HS-5 (cell line): ENCODE results near the gene ZC3H10.

Source experiments
- DNase-seq: peaks from one replicate; pipeline ENCODE4 v3.0.0-alpha.2; 2012; ENCODE audit warnings: low read depth

Gene ZC3H10

DNA sequence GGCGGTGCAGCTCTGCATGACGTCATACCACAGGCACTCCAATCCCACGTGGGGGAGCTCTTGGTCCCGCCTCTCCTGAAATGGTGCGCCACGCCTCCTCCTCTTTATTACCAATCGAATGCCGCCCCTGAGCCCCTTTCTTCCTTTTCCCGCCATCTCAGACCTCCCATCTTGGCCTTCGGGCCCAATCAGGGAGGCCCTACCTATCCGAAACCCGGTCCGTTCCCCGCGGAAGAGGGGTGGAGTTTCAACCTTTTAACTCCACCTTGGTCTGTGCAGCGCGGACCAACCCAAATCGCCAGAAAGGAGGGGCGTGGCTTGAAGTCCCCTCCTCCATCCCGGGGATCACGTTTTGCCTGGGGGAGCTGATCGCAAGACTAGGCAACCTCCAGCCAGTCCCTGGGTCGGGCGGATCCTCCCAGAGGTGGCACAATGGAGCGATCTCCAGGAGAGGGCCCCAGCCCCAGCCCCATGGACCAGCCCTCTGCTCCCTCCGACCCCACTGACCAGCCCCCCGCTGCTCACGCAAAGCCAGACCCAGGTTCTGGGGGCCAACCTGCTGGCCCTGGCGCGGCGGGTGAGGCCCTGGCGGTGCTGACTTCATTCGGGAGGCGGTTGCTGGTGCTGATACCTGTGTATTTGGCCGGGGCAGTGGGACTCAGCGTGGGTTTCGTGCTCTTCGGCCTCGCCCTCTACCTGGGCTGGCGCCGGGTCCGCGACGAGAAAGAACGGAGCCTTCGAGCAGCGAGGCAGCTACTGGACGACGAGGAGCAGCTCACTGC, 10.0 kb downstream of the ZC3H10 start, which contains the start of gene ESYT1:
Gene ESYT1, plus strand, starts transcription at position 380 of the 782 bp plus-strand sequence. Its CDS starts 53 bp downstream, at position 433.
- DNase-seq = peak; percentile 99

DNA sequence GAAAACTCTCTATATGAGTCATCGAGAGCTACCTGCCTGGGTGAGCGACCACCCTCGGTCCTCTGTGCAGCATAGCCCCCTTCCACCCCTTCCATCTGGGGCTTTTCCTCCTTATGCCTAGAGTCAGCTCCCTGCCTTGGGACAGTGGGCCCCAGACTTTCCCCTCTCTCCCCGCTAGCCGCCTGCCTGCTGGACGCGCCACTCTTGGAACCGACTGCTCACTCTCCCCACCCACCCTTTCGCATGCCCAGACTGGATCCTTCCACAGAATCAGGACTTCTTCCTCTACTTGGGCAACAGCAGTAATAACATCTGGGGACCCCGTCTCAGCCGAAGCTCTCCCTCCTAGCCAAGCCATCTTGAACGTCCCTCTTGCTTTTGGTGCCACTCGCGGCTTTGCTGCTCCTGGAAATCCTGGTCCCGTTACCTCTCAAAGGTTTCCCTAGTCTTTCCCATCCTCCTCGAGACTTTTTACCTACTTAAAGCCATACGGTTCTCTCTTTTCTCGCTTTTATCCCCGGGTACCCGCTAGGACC, 10.7 kb downstream of the ZC3H10 start:
- no peak for DNase-seq

DNA sequence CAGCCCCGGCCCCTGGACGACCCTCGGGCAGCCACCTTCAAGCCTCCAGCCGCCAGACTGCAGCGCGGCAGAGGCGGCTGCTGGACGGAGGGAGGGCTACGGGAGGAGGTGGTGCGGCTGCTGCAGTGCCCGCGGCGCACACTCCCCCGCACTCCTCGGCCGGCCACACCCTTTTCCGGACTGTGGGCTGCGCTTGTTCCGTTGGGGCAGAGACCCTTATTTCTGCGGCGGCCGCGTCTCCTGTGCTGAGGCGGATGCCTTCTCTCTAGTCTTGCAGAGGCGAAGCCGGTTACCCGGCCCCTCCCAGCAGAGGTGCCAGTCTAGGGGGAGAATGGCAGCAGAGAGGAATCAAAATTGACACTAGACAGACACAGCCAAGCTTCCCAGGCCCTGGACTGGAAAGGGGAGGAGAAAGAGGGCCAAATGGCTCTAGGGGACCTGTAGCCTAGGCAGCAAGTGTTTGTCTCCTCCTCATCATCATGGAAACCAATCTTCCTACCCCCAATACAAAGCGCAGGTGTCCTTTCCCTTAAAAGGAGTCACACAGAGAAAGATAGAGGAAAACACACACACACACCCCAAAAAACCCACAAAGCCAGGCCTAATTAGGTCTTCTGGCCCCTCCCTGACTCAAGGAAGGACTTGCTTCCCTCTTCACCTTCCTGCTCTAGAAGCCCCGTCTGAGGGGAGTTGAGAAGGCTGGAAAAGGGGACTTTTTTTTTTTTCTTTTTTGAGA, 11.3 kb downstream of the ZC3H10 start:
- DNase-seq = no peak

DNA sequence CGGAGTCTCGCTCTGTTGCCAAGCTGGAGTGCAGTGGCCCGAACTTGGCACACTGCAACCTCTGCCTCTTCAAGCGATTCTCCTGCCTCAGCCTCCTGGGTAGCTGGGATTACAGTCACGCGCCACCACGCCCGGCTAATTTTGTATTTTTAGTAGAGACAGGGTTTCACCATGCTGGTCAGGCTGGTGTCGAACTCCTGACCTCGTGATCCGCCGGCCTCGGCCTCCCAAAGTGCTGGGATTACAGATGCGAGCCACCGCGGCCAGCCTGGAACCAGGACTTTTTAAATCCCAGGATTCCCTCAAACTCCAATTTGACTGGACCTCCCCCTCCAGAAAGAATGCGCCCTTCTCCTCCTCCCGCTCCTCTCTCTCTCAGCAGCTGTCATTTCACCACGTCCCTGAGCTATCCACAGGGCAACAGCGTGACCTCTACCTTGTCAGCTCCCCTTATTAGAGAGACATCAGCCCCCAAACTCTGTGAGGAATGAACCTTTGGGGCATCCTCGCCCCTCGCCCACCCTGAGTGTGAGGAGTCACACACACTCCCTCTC, 12.0 kb downstream of the ZC3H10 start:
- no peak for DNase-seq

DNA sequence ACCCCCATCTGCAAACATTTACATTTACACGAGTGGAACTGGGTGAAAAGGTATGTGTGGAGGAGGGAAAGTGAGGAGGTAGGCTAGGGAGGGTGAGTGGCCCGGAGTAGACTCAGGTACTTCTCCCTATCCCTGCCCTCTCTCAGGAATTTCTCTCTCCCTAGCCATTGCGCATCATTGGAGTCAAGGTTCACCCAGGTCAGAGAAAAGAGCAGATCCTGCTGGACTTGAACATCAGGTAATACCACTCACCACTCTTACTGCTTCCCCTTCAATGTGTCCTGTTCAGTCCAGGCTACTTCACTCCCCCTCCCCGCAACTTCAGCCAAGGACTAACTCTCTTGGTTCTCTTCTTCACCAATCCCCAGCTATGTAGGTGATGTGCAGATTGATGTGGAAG, 12.8 kb downstream of the ZC3H10 start:
- DNase-seq = no peak

DNA sequence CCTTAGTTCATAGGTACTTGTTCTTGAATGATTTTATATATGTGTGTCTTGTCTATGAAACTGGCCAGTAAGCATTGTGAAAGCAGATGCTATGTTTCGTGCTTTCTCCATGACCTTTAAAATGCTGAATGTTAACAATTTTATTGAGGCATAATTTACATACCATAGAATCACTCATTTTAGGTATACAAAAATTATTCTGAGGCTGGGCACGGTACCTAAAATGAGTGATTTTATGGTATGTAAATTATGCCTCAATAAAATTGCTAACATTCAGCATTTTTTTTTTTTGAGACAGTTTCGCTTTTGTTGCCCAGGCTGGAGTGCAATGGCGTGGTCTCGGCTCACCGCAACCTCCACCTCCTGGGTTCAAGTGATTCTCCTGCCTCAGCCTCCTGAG, 16.8 kb downstream of the ZC3H10 start:
- no peak for DNase-seq

DNA sequence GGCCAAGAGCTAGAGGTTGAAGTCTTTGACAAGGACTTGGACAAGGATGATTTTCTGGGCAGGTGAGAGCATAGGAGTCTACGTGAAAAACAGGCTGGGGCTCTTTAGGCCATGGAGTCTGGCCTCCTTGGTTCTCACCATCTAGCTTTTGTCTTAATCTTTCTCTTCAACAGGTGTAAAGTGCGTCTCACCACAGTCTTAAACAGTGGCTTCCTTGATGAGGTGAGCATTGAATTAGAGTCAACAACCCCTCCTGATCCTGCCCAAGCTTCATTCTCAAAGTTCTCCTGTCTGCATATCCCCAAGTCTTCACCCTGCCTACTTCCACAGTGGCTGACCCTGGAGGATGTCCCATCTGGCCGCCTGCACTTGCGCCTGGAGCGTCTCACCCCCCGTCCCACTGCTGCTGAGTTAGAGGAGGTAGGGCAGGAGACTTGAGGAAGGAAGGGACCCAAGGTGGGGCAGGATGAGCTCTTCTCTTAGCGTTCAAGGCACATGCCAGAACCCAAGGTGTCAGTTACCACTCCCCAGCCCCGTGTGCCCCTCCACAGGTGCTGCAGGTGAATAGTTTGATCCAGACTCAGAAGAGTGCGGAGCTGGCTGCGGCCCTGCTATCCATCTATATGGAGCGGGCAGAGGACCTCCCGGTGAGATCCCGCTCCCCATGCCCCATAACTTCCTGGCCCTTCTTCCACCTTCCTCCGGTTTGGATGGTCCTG, 19.9 kb downstream of the ZC3H10 start:
- DNase-seq = no peak

DNA sequence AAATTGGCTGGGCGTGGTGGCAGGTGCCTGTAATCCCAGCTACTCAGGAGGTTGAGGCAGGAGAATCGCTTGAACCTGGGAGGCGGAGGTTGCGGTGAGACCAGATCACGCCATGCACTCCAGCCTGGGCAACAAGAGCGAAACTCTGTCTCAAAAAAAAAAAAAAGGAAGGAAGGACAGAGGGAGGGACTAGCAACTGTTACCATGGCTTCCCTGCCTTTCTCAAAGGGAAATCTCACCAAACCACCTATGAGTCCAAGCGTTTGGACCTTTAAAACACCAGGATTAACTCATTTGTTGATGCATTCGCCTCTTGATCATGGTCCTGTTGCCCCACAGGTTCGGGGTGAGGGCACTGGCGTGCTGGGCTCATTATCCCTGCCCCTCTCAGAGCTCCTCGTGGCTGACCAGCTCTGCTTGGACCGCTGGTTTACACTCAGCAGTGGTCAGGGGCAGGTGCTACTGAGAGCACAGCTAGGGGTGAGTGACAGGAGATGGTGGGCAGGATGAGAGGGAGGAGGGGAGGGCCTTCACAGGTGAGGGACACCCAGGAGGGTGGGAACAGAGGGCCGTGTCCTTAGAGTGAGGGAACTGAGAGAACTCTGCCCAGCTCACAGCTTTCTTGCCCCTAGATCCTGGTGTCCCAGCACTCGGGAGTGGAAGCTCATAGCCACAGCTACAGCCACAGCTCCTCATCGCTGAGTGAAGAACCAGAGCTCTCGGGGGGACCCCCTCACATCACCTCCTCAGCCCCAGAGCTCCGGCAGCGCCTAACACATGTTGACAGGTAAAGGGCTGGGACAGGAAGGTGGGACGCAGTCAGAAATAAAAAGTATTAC, 24.1 kb downstream of the ZC3H10 start:
- DNase-seq = no peak

DNA sequence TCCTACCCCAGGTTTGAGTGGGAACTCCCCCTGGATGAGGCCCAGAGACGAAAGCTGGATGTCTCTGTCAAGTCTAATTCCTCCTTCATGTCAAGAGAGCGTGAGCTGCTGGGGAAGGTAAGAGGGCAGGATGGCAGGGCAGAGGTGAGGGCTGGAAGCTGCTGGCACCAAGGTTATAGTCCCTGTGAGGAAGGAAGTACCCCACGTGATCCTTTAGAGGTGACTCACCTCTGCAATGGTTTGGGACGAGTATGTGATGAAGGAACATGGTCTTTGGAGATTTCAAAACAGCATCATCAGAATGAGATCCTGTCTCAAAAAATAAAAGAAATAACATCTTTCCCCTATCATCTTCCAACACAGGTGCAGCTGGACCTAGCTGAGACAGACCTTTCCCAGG, 25.2 kb downstream of the ZC3H10 start:
- DNase-seq = no peak

DNA sequence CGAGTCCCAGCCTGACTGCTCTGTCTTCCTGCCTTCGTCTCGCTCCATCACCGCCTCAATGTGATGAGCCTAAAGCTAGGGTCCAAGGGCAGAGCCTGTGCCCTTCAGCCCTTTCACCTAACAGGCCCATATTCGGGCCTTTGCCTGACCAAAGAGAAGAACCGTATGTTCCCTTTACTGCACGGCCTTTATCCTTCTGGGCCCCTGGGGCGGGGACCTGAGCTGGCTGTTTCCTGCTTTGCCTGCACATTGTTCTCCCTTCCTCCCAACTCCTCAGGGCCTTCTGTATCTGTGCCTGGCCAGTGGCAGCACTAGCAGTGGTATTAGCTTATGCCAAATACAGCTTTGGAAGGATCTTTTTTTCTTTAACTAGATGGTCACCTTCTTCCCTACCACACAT, 25.8 kb downstream of the ZC3H10 start:
- no peak for DNase-seq

DNA sequence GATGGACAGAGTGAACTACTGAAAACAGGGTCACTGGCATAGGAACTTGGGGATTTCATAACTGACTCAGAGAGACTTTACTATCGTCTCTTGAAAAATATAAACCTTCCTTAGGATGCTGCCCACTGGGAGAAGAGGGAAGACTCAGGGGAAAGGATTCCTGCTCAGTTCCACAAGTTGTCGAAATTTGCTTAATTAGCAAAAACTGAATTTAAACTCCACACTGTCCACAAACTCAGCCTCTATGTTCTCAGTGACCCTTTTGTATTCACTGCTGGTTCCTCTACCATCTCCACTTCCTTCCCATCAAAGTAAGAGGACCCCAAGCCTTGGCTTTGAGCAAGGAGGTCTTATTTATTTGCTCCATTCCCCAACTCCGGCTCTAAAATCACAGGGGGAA, 27.2 kb downstream of the ZC3H10 start:
- DNase-seq = no peak

DNA sequence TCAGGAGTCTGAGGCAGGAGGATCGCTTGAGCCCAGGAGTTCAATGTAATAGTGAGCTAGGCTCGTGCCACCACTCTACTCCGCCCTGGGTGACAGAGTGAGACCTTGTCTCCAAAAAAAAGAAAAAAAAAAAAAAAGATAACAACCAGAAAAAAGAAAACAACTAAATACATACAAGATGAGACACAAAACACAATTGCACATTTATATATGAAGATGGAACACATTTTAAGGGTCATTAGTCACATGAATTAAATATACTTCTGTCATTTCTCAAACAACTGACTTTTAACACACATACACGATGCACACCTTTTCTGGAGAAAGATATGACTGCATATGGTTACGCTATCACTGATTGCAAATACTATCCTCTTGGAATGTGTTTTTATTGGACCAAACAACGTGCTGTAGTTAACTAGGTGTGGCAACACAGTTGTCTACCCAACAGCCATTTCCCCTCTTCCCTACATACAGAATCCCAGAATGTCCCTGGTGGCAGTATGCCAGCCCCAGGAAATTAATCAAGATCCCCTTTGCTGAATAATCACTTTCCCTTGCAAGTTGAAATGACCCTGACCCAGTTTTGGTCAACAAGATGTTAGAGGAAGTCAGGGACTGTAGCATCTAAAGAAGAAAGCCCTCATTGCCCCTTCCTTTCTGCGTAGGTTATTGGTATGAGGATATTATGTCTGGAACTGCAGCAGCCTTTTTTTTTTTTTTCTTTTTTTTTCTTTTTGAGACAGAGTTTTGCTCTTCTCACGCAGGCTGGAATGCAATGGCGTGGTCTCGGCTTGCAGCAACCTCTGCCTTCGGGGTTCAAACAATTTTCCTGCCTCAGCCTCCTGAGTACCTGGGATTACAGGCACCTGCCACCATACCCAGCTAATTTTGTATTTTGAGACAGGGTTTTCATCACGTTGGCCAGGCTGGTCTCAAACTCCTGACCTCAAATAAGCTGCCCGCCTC, 28.7 kb downstream of the ZC3H10 start:
- DNase-seq = no peak

DNA sequence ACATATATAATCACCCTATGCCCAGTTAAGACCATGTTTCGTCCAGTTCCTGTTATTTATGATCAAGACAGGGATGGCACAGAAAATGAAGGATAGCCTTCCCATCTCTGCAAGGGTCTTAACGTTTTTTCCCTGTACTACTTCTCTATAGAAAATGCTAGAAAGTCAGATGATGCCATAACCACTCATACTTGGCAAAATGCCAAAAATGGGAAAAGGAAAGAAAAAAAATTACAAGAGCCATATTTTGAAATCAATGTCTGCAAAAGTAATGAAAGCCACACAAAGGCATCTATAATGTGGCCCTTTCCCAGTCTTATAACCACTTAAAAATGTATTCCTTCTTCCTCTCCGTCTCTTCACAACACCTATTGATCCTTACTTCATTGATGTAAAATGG, 32.5 kb downstream of the ZC3H10 start:
- no peak for DNase-seq

DNA sequence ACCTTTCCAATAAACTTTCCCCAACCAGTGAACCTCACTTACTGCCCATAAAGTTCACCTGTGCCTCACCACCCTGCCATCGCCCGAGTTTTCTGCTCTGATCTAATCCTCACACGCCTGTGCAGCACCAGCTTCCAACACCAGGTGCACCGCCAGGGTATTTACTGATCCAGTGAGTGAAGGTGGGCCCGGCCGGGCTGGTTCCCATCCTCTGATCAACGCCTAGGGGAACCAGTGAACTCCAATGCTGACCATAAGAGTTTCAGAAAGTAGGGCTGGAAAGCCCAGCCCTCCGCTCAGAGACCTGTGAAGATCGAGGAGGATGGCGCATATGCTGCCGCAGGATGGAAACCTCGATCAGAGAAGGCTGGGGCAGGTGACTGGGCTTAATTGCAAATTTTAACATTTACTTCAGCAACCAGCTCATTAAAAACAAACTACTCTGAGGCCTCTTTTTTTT, 33.6 kb downstream of the ZC3H10 start:
- no peak for DNase-seq

DNA sequence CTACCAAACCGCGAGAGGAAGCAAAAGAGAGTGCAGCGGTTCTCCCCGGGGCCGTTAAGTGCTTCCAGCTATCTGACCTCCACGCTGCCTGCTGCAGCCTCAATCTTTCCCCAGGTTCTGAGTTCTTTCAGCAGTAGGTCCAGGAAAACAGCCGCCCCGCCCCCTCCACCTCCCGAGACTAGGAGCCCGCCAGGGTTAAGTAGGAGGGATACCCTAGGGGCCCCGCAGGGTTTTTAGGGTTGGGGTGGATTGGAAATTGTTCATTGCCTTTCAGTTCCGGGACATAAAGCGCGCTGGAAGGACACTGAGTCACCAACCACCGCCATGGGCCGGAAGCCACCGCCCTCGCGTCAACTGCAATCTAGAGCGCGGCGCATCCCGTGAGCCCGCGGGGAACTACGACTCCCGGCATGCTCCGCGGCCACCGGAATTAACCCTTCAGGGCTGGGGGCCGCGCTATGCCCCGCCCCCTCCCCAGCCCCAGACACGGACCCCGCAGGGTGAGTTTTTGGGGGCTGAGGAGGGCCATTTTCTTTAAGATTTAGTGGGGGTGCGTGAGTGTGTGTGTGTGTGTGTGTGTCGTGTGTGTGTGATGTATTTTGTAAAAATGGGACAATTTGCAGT, 34.2 kb downstream of the ZC3H10 start, which contains the start of gene MYL6B:
Gene MYL6B, plus strand, starts transcription at position 456 of the 624 bp plus-strand sequence. CDS start 1,332 bp downstream, outside the sequence.
- peak; percentile 69 for DNase-seq

DNA sequence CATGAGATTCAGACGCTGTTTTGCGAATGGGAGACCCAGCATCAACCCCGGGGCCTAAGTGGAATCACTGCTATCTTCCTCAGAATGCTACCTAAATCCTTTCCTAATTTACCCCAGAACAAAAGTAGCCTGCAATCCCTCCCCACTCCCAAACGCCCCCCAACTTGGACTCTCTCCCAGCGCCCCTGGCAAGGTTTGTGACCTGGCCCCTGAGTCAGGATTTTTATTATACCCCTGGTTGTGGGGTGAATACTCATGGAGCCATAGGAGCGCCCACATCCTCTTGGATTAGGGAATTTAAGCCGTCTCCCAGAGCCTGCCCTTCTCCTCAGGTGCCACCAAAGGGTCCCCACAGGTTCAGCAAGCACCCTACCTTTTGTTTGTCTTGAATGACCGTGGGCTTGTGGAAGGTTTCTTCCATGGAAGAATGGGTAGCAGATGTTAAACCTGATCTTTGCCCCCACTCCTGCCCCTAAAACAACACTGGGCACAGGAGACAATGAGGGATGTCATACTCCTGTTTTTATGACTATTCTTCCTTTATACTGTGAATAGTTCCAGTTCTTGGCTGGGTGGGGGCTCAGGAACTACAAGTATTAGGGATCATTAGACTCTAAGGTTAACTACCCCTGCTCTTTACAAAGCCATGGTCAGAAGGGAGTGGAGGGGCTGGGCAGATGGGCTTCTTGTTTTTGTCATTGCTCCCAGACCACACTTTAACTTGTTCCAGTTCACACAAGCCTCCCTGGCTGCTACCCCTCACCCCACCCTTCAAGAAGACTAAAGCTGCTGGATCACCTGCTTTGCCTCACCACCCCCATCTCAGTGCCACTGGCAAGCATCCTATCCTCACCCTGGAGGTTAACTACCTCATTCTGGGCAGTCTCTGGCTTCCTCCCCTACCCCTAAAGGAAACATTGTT, 35.0 kb downstream of the ZC3H10 start:
- no peak for DNase-seq

DNA sequence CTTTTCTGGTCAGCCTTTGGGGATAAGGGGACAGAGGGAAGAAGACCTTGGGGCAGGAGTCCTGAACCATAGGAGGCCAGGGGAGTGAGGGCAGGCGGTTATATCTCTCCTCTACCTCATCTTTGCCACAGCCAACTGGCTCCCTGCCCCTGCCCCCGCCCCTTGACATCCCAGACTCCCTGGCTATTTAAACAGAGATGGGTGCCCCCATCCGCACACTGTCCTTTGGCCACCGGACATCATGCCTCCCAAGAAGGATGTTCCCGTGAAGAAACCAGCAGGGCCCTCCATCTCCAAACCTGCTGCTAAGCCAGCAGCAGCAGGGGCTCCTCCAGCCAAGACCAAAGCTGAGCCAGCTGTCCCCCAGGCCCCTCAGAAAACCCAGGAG, 35.6 kb downstream of the ZC3H10 start:
- no peak for DNase-seq

DNA sequence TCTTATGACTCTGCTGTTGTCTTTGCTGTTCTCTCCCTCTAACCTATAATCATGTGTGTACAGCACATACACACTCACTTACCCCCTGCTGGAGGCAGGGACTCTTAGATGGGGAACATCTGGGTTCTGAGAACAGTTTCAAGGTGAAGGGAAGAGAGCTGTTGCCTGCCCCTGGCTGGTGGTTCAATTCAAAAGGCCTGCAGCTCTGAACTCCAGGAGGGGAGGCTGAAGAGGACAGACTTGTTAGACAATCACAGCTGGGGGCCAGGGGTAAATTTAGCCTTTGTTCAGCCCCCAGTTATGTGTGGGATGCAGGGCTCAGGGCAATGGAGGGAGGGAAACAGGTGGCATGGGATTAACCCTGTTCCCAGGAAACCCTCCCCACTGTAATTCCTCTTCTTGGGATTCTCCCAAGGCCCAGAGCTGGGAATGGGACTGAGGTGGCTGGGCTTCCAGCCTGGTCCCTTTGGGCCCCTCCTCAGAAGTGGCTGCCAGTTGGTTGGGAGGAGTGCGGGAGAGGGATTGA, 36.2 kb downstream of the ZC3H10 start:
- DNase-seq = no peak
